Stimulated activated CD4-positive, alpha-beta T cell treated with anti-CD3 and anti-CD28 coated beads, Interleukin-1b, Interleukin-23, amount 100 ng/mL, for 4 hours (primary cell): ENCODE measurements around the gene PRICKLE2.

ENCODE experiments used
- DNase-seq, 2 donors: peaks; one replicate each; pipeline ENCODE4 v3.0.0-alpha.2; 2020; ENCODE audit warnings: low read depth in 2 of 2

The PRICKLE2 gene

DNA sequence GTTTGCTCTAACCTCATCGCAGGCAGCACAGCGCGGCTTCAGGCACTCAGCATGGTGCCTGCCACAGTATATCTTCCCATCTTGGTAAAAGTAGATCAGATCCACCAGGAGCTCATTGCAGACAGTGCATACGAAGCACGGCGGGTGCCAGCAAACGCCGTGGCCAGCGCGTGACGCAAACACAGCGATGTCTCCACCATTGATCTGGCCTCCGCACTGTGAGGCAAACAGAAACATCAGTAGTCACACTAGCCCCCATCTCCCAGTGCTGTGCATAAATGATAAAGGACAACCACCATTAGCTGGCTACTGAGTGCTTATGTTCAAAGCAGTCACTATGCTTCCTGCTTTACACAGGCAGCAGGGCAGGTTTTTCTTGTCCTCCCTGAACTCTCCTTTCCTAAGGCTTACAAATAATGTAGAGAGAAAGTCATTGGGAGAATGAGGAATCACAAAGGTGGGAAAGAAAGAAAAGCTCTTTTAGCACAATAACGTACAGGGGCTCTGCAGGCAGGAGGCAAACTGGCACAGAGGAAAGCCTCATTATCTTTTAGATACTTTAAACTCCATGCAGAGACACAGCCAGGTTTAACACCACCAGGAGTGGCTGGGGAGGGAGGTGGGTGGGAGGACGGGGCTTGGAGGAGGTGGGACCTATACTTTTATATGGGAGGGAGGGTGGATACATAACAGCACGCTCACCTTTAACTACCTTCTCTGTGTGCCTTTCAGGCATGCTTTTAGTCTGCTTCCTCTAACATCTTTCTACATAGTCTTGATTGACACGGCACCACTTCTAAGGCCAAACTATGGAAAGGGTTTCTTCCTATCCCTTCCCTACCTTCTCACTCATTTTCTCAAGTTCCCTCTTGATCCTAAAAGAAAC is 67.9 kb downstream of the PRICKLE2 start:
- no peak for DNase-seq

DNA sequence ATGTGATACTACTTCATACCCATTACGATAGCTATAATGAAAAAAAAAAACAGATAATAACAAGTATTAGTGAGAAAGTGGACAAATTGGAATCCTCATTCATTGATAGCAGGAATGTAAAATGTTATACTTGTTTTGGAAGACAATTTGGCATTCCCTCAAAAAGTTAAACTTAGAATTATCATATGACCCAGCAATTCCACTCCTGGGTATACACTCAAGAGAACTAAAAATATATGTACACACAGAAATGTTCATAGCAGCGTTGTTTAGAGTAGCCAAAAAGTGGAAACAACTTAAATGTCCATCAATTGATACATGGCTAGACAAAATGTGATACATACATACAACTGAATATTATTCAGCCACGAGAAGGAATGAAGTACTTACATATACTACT is 69.9 kb downstream of the PRICKLE2 start:
- DNase-seq = no peak

DNA sequence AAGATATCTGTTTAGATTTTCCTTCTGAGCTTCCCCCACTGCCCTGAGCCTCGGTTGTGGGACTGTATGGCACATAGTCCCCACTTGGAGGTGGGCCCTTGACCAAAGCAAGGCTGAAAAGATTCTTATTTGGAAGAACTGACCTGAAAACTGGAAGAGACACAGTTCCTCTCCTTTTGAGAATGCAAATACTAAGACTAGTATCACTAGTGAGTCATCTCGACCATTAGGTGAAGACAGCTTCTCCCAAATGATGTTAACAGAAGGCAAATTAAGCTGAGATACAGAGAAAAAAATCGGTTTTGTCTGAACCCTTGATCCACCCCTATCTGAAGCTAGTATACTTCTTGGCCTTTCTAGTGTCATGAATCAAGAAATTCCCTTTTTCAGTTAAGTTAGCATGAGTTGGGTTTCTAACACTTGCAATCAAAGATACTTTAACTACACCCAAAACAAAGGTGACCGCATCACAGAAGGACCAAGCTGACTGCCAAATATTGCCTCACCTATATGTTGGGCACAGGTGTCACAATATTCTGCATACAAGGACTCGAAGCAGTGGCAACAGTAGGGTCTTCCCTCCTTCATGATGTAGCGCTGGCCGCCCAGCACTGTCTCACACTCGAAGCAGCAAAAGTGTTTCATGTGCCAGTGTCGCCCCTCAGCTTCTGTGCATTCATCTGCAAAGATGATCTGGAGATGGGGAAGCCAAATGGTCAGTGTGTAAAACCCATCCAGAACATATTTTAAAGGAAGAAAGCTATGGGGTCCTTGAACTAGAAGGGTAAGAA is 72.4 kb downstream of the PRICKLE2 start:
- no peak for DNase-seq

DNA sequence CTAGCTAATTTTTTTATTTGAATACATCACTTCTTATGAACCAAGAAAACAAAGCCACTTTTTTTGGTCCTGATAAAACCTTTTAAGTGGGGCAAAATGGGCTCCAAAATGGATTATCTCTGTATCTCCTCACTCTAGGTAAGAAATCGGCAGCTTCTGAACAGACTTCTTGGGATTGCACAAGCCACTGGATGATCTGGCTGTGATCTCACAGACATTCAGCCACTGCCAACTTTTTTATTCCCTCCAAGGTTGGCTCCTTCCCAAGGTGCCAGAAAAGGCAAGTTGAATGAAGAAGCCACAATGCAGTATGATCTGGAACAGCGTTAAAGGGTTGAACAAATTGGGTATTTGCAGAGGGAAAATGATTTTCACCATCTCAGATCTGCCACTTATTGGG is 73.2 kb downstream of the PRICKLE2 start:
- no peak for DNase-seq

DNA sequence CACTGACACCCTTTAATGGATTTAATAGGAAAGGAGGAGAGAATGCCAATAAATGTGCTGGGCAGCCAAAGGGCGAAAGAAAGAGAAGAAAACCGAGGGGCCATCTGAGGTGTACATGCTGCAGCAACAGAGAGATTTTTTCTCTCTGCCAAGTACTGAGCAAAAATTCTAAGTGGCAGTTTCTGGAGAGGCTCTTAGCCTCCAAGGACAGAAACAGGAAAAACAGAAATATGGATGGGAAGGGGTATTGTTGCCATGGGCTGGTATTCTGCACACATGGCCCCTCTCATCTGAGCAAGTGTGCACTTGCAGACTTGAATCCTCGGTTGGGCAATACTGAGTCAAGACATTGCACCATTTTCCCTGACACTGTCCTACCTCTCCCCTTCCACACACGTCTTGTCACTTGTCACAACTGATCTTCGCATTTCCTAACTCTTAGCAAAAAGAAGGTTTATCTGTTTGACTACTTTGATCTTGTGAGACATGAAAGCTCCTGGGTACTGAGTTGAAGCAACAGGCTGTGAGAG is 73.9 kb downstream of the PRICKLE2 start:
- DNase-seq = no peak

DNA sequence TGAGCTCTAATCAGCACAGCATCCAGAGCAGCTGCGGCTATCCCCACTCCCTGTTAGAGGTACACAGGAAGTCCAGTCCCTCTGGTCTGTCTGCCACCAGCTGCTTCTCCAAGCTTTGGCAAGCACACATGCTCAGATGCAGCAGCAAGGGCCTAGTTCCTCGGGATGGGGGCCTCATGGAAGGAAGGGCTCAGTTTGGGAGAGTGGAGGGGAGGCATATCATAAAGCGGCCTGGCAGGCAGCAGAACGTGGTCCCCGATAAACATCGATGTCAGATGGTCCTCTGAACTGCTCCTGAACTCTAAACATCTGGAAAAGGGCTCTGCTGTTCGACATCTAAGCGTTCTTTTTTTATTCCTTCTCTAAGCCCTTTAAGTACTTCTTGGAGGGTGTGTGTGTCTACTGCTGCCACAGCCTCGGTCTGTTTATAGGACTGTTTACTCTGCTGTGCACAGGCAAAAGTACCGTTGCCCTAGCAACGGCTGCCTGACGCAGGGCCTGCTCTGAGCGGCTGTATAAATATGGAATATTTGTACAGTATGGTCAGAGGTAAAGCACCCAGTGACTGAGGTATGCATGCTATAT is 74.6 kb downstream of the PRICKLE2 start:
- no peak for DNase-seq

DNA sequence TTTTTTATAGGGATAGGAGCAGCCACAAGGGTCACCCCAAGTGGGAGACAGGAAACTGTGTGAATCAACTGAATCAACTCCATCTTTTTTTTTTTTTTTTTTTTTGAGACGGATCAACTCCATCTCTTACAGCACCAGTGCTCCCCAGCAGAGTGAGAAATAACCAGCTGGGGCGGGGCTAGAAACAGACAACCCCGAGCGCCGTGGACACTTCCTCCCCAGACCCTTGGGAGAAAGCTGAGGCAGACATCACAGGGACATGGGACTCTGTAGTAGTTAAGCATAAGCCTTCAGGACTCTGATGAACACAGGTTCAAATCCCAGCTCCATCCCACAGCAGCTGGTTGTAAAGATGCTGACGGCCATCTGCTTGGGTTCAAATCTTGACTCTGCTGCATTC is 75.4 kb downstream of the PRICKLE2 start:
- no peak for DNase-seq

DNA sequence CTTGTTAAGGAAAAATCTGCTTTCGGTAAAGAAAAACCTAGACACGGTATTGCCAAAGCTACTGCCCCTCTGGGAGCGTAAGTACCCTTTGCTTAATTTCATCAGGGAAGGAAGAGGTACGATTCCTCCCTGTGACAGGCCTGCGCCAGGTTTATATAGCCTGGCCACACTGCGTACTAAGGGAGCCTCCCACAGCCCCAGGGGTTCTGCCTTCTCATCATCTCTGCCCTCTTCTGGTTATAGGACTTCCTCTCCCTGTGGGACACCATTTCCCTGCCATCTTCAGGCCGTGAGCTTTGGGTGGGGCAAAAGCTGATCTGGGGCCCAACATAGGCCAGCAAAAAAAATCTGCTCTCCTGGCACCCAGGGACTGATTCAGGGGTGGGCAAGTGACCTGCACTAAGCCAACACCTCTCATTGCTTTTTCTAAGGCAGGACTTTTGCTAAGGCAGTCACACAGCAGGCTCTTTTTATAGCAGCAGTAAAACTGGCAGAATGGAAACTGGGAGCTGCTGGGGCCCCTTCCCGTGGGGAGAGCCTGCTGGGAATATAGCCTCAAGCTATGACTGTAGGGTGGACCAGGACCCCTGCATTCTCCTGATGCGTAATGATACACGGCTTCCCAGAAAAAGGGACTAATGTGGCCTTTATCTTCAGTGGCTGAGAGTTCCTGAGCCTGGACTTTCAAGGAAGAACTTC is 76.2 kb downstream of the PRICKLE2 start:
- DNase-seq = no peak

DNA sequence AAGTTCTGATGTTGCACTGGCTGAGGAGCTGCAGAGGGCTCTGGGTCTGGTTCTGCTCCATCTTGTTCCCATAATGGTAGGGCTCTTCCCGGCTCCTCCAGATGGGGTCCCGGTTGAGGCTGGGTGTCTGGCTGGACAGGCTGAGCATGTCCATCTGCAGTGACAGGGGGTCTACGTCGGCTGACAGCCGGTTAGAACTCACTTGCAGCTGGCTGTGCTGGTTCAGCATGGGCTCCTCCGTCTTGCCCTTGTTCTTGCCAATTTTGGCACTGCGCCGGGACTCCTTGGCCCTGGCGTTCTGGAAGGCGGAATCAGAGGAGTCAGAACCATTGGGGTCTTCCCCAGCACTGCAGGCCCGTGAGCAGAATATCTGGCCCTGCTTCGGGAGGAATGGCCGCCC is 78.1 kb downstream of the PRICKLE2 start:
- no peak for DNase-seq

DNA sequence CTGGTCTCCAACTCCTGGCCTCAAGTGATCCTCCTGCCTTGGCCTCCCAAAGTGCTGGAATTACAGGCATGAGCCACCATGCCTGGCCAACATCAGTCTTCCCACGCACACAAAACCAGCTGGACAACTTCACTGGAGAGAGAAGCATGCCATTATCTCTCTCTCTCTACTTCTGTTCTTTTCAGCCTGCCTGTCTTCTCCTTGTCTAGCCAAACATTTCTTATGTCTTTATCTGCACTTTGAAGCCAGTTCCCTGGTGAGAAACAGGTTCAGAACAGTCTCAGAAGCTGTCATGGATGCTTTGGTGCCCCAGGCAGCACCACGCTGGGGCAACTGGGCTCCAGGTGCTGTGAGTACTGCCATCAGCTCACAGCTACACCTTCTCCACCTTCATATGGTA is 79.8 kb downstream of the PRICKLE2 start:
- no peak for DNase-seq

DNA sequence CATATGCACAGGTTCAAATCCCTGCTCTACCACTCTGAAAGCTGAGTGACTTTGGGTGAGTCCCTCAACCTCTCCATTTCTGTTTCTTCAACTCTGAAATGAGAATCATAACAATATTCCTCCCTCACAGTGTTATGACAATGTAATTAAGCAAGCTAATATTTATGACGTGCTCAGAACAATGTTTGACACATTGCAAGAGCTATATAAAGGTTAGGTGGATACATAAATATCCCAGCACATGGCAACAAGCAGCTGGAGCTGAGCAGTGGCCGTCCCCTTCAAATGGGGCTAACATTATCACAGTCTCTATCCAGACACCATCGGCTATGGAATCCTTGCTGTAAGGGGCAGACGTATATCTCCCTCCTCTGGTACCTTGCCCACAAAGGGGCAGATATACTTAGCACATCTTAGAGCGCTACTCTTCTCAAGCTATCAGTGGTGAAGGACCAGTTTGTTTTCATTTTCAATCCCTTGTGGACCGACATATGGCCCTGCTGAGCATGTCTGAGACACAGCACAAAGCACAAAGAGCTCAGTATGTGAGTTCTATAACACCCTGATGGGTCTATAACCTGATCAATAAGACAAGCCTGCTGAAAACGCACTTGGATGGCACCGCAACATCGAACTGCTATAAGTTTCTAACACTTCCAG is 80.9 kb downstream of the PRICKLE2 start:
- DNase-seq = no peak

DNA sequence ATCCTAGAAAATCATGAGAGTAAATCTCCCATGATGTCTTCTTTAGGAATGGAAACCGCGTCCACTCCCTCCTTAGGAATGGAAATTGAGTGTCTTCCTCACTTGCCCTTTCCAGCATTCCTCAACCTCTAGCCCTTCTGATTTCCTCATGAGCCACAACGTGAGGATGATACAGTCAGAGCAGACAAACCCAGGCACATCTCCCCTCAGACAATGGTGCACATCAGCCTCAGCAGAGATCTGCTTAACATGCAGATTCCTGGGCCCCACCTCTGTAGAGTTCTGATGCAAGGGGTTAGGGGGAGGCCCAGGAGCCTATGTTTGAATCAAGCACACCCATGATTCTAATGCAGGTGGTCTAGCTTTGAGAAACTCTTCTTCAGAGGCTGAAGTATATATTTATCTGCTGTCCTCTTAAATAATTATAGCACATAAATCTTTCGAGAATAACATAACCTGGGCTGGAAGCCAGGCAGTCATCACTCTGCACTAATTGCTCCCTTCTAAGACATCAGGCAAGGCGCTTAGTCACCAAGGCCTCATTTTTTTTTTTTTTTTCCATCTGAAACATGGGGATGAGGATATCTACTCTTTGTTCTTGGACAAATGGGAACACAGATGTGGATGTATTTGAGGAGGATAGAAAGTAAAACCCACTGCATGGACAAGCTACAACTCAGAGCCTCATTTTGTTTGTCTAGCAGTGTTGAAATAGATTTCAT is 81.7 kb downstream of the PRICKLE2 start:
- no peak for DNase-seq

DNA sequence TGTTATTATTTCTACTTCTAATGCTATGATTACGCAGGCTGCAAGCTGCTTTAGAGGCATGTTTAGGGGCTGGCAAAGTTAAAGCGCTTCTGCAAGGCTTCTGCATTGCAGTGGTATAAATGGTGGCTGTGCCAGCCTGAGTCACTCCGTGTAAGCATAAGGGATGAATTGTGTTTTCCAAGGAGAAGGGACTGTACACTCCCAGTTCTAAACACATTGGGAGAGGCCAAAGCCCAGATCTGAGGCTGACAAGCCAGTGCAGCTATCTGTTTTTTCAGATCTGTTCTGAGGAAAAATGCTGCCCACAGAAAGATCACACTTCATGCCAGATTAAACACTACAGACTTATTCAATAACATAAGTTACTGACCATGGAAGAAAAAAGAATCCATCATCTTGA is 83.8 kb downstream of the PRICKLE2 start:
- DNase-seq = no peak

DNA sequence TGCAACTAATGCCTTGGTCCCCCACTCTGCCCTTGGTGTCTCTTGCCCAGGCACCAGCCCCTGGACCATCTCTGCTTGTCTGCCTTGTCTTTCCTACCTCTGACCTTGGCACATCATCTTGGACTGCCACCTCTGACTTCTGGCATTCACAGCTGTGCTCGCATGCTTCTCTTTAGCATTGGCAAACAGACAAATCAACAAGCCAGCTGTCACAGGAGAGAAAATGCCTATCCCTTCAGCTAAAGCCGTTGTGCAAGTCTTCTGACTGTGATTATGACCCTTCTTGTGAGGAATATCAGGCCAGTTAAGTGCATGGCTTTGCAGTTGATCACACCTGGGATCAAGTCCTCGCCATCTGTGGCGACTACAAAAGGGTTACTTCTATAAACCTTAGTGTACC is 84.6 kb downstream of the PRICKLE2 start:
- no peak for DNase-seq

DNA sequence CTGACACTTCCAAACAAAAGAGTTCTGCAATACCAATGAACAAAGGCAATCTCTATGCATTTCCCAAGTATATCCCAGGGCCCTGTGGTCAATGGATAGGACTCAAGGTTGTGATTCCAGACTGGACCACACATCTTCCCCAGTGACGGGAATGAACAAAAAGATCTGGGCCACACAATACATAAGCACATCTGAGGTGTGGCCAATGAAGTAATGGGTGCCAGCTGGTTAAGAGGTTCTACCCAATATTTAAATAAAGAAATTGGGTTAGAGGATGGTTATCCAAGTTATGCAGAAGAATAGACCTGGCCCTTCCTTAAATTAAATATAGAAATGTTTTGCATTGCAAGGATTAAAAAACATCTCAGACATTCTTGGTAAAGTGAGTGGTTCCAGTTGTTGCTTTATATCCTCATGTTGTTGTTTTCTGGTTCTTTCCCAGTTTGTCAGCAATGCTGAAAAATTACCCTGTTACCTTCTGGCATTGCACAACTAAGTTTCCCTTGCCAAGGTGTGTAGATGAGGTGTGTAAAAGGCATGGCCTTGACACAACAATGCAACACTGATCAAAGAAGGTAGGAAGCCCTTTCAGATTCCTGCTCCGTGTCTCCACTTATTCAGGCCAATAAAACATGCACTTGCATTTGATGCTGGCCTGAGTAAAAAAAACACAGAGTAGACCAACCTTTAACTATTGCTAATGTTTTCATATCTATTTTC is 86.5 kb downstream of the PRICKLE2 start:
- no peak for DNase-seq

DNA sequence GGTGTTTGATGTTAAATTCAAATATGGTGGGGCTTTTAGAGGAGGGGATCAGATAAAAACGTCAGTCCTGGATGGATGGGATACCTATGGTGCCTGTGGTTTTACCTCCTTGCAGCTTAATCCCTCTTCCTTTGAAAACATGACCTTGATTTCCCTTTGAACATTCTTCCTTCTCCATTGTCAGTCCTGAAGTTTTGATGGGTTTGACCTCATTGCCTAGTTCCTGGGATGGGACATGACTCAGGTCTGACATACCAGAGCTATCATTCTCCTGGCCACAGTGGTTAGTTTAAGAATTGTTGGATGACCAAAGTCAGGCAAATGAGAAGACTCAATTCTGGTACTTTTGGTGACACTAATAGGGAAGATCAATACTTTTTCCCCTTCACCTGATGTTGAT is 87.2 kb downstream of the PRICKLE2 start:
- no peak for DNase-seq

DNA sequence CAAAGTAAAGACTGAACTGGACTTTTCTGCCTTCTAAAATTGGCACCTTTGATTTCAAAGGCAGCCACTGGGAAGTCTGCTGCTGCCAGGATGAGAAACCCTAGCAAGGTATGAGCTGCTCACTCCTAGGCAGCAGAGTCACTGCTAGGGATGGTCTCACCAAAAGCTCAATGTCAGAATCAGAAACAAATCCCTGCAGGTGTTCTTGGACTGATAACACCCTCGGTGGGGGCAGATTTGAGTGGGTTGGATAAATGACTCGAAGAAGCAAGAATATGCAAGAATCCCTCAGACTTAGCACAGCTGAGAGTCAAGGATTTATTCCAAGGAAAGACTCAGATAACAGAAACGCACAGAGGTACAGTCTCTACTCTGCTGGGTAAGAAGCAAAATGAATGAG is 90.4 kb downstream of the PRICKLE2 start:
- DNase-seq = no peak

DNA sequence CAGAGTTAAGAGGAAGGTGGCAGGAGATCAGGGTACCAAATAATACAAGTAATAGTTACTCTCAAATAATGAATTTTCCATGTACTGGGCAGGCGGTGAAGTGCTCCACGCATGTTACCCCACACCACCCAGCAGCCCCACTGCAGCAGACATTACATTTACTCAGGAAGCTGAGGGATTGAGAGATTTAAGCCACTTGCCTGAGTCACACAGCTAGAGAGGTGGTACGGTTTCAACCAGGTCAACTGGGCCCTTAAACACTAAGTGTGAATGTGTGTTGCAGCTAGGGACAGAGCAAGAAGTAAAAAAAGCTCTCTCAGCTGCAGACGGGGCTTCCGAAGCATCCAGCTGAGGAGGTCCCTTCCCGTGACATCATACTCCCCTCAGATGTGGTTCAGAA is 91.3 kb downstream of the PRICKLE2 start:
- DNase-seq = no peak

DNA sequence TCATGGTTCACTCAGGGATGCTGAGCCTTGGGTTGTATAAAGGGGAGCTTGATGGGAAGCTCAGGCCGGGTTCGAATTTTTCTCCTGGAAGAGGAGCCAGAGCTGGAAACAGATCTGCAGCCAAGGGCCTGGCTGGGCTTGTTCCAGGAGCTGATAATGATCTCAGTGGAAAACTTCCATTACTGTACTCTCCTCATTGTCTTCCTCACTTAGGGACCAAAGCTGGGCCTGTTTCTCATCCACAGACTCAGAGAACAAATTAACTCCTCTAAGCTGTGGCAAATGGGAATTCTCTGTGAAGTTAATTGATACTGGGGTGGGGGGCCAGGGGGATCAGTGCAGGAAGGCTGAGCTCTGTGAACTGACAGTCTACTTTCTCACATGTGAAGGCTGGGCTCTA is 92.0 kb downstream of the PRICKLE2 start:
- DNase-seq = no peak
